Gastroesophageal sphincter (tissue), 4 donors: ENCODE data around the gene ECSIT. TPM values are rescaled to one million over a fixed set of nuclear protein-coding genes. Genes with fewer than 3 reads are reported as not detected.
A peak's percentile ranks its signal among the peaks of the same experiment; 100 is the strongest.
"Not testable (repeated sequence)": the region's sequence is repeated elsewhere in the genome, so short reads cannot be mapped to it uniquely, and the experiment has no call there.

Source experiments
- ATAC-seq: fragments of 150-250 bp; one replicate; pipeline ENCODE4 v1.9.1; 2016; ENCODE audit warnings: mild to moderate bottlenecking, moderate library complexity
- H3K27ac ChIP-seq, 4 donors: fragments of 200-600 bp; sonication (generic) in 3 of 4; 1 replicate in 3 of 4; 2 replicates in 1 of 4; pipeline ENCODE4 v1.5.1; 2016 to 2019
- H3K27me3 ChIP-seq: fragments of 200-600 bp; sonication (generic); one replicate; pipeline ENCODE4 v1.5.1; 2019
- H3K36me3 ChIP-seq, 2 donors: fragments of 200-600 bp; sonication (generic); one replicate each; pipeline ENCODE4 v1.5.1; 2019; ENCODE audit warnings: control low read depth in 1 of 2
- H3K4me1 ChIP-seq, 3 donors: fragments of 200-600 bp; sonication (generic); 1 replicate in 2 of 3; 2 replicates in 1 of 3; pipeline ENCODE4 v1.5.1; 2016 to 2019; ENCODE audit warnings: control low read depth in 2 of 3
- H3K4me3 ChIP-seq, 2 donors: fragments of 200-600 bp; sonication (generic); one replicate each; pipeline ENCODE4 v1.5.1; 2019; ENCODE audit warnings: mild to moderate bottlenecking in 1 of 2, moderate library complexity in 1 of 2
- H3K9me3 ChIP-seq, 3 donors: fragments of 200-600 bp; sonication (generic); one replicate each; pipeline ENCODE4 v1.5.1; 2017 to 2019; ENCODE audit warnings: control low read depth in 2 of 3
- CTCF ChIP-seq, 4 experiments: fragments of 200-600 bp in 2 of 4; fragments of 450-650 bp in 2 of 4; sonication (generic) in 1 of 4; IDR thresholded peaks; one replicate each; pipeline ENCODE4 v1.5.1; 2017 to 2019; ENCODE audit warnings: antibody characterized with exemption in 4 of 4, mild to moderate bottlenecking in 2 of 4, moderate library complexity in 2 of 4
- EP300 ChIP-seq: sonication (generic); formaldehyde crosslinking; IDR thresholded peaks from one replicate; pipeline ENCODE4 v1.6.1; 2017; ENCODE audit warnings: antibody characterized with exemption, mild to moderate bottlenecking
- POLR2A ChIP-seq, 2 donors: fragments of 450-650 bp; IDR thresholded peaks; one replicate each; pipeline ENCODE4 v1.6.1; 2017; ENCODE audit warnings: antibody characterized with exemption in 2 of 2, mild to moderate bottlenecking in 2 of 2, moderate library complexity in 1 of 2
- POLR2AphosphoS5 ChIP-seq: sonication (generic); formaldehyde crosslinking; IDR thresholded peaks from one replicate; pipeline ENCODE4 v1.6.1; 2017; ENCODE audit warnings: antibody characterized with exemption
- WGBS, 2 donors: methylation state at CpG; one replicate each; pipeline ENCODE4 v1.1.5; 2018; ENCODE audit warnings: low coverage in 1 of 2; 5-methylcytosine and 5-hydroxymethylcytosine counted together
- total RNA-seq, 4 donors: library from RNA; depleted of rRNA; stranded (reverse); fragments of >200 nt; gene quantifications; one replicate each; pipeline ENCODE4 v1.1.0, GENCODE V29; 2016

Gene ECSIT
- total RNA-seq, 4 donors from 2014 or later: 50.1 to 88.3 (median 65.2) TPM

GRCh38 chr19:11570039-11570462, 41.1 kb upstream of the ECSIT start:
- Histone ChIP-seq H3K9me3 (no peaks in the 10 kb centered on the region), H3K4me3 (no peak overlapping the region), H3K27me3 (no peaks in the 10 kb centered on the region), H3K4me1 (no peaks in the 10 kb centered on the region), H3K36me3 (no peaks in the 10 kb centered on the region), H3K27ac (no peak overlapping the region)
- no peak for ATAC-seq
- no peak for TF ChIP-seq POLR2A (IDR thresholded peaks at IDR 0.05)
- TF ChIP-seq EP300: no peak
- no peak for TF ChIP-seq CTCF (IDR thresholded peaks at IDR 0.05)
- TF ChIP-seq POLR2AphosphoS5: no peak
- WGBS, 2 donors: 58 to 63% methylated on average over 2 of the region's 5 CpGs

- H3K9me3 ChIP-seq: no peaks in the 10 kb centered on the region
Measured at GRCh38 chr19:11566164-11566563, 37.2 kb upstream of the ECSIT start.

GRCh38 chr19:11565649-11565980, 36.7 kb upstream of the ECSIT start:
- not testable (repeated sequence) for H3K36me3 ChIP-seq, H3K27me3 ChIP-seq, H3K4me1 ChIP-seq, ATAC-seq, H3K4me3 ChIP-seq, H3K27ac ChIP-seq, H3K9me3 ChIP-seq
- WGBS, 2 donors: 70 to 97% methylated on average over 4 of the region's 5 CpGs

More at GRCh38 chr19:11566164-11566563, 37.2 kb upstream of the ECSIT start:
- TF ChIP-seq POLR2A (IDR thresholded peaks at IDR 0.05): no peak
- no peak for TF ChIP-seq CTCF (IDR thresholded peaks at IDR 0.05)
- no peak for TF ChIP-seq EP300
- no peak for TF ChIP-seq POLR2AphosphoS5
- no peaks in the 10 kb centered on the region for H3K27me3 ChIP-seq
- no peaks in the 10 kb centered on the region for H3K4me1 ChIP-seq
- no peak overlapping the region for H3K4me3 ChIP-seq
- no peak for ATAC-seq
- no peaks in the 10 kb centered on the region for H3K36me3 ChIP-seq
- 73 to 79% methylated on average over 2 of the region's 2 CpGs for WGBS, 2 donors
- no peak overlapping the region for H3K27ac ChIP-seq

GRCh38 chr19:11564082-11564807, 35.3 kb upstream of the ECSIT start:
- H3K36me3 ChIP-seq, H3K27ac ChIP-seq, H3K4me3 ChIP-seq, H3K9me3 ChIP-seq, ATAC-seq, H3K27me3 ChIP-seq: not testable (repeated sequence)
- WGBS, 2 donors: 86 to 94% methylated on average over 3 to 4 of the region's 6 CpGs
- peaks cover 0 to 15% (median 0%) of the 10 kb centered on the region in 3 donors for H3K4me1 ChIP-seq

- ATAC-seq: no peak
- WGBS, 2 donors: 72 to 81% methylated on average over 4 to 8 of the region's 8 CpGs
- no peak for TF ChIP-seq POLR2A (IDR thresholded peaks at IDR 0.05)
- TF ChIP-seq EP300: no peak
- TF ChIP-seq POLR2AphosphoS5: no peak
- TF ChIP-seq CTCF (IDR thresholded peaks at IDR 0.05): no peak
- no peaks in the 10 kb centered on the region for H3K27me3 ChIP-seq
- no peak overlapping the region for H3K27ac ChIP-seq
- no peak overlapping the region for H3K4me3 ChIP-seq
- H3K36me3 ChIP-seq: no peaks in the 10 kb centered on the region
- peaks cover 0 to 16% (median 1%) of the 10 kb centered on the region in 3 donors for H3K4me1 ChIP-seq
- no peaks in the 10 kb centered on the region for H3K9me3 ChIP-seq
Measured at GRCh38 chr19:11563532-11563931, 34.6 kb upstream of the ECSIT start.

GRCh38 chr19:11560404-11561051, 31.6 kb upstream of the ECSIT start:
- TF ChIP-seq POLR2AphosphoS5 (no peak), CTCF (IDR thresholded peaks at IDR 0.05) (peak in 3 of 4 experiments; percentile 40 to 59 (median 45))
- Histone ChIP-seq H3K27ac (no peak overlapping the region), H3K36me3 (peaks cover 0 to 12% of the 10 kb centered on the region in 2 donors), H3K4me1 (peaks cover 0 to 44% (median 17%) of the 10 kb centered on the region in 3 donors), H3K4me3 (no peak overlapping the region), H3K9me3 (no peaks in the 10 kb centered on the region), H3K27me3 (no peaks in the 10 kb centered on the region)
- WGBS, 2 donors: 12 to 17% methylated on average over 9 of the region's 9 CpGs
- no peak for ATAC-seq
